PC-9 (cell line): ENCODE results near the gene CCL16. TPM values are rescaled to one million over a fixed set of nuclear protein-coding genes. Genes with fewer than 3 reads are reported as not detected.

Experiments used
- BruUV-seq: library from RNA; stranded (reverse); fragments of 400-500 nt; replicated peaks from 2 replicates; lab custom pipeline; 2021; lab: Mats Ljungman, UMichigan
- CTCF ChIA-PET: fragments of 300-600 bp; sonication (Branson Sonifier 250); formaldehyde crosslinking; loops from one replicate; lab custom pipeline; 2022; ENCODE audit warnings: antibody characterized with exemption; lab: Charles Lee
- POLR2A ChIA-PET: fragments of 300-600 bp; sonication (Branson Sonifier 250); formaldehyde crosslinking; loops from one replicate; lab custom pipeline; 2022; ENCODE audit warnings: antibody characterized with exemption; ENCODE audit not compliant: unreplicated experiment; lab: Charles Lee
- DNase-seq, 2 experiments: peaks; one replicate each; pipeline versions ENCODE4 v3.0.0 to v3.0.0-alpha.2; 2015 to 2022; ENCODE audit warnings: mixed read lengths in 1 of 2
- H2AFZ ChIP-seq: fragments of 200-600 bp; sonication (generic); 2 replicates; pipeline ENCODE4 v1.8.1; 2017; ENCODE audit warnings: antibody characterized with exemption
- H3F3A ChIP-seq: fragments of 200-600 bp; sonication (generic); 2 replicates; pipeline ENCODE4 v1.8.1; 2017; ENCODE audit warnings: antibody characterized with exemption, mild to moderate bottlenecking, low read depth; ENCODE audit not compliant: insufficient read depth
- H3K27ac ChIP-seq: fragments of 200-600 bp; sonication (generic); 2 replicates; pipeline ENCODE4 v1.6.1; 2016; ENCODE audit warnings: mixed run types
- H3K27me3 ChIP-seq: fragments of 200-600 bp; sonication (generic); 2 replicates; pipeline ENCODE4 v1.6.1; 2016; ENCODE audit warnings: low read depth, mixed run types; ENCODE audit not compliant: insufficient read depth
- H3K36me3 ChIP-seq: fragments of 200-600 bp; sonication (generic); 2 replicates; pipeline ENCODE4 v1.6.1; 2016; ENCODE audit warnings: low read depth, mixed run types
- H3K4me1 ChIP-seq: fragments of 200-600 bp; sonication (generic); replicated peaks from 2 replicates; pipeline ENCODE4 v1.6.1; 2016; ENCODE audit warnings: mixed run types; ENCODE audit not compliant: insufficient read depth
- H3K4me2 ChIP-seq: fragments of 200-600 bp; sonication (generic); 2 replicates; pipeline ENCODE4 v1.6.1; 2017; ENCODE audit warnings: mixed run types
- H3K4me3 ChIP-seq: fragments of 200-600 bp; sonication (generic); 2 replicates; pipeline ENCODE4 v1.6.1; 2016; ENCODE audit warnings: mixed run types
- H3K79me2 ChIP-seq: fragments of 200-600 bp; sonication (generic); 2 replicates; pipeline ENCODE4 v1.6.1; 2017; ENCODE audit warnings: low read depth, mixed run types
- H3K9me2 ChIP-seq: fragments of 200-600 bp; sonication (generic); 2 replicates; pipeline ENCODE4 v1.8.1; 2017; ENCODE audit warnings: mild to moderate bottlenecking; ENCODE audit not compliant: insufficient read depth
- H3K9me3 ChIP-seq: fragments of 200-600 bp; sonication (generic); 2 replicates; pipeline ENCODE4 v1.8.1; 2016; ENCODE audit warnings: low read depth; ENCODE audit not compliant: insufficient read depth
- H4K20me1 ChIP-seq: fragments of 200-600 bp; sonication (generic); 2 replicates; pipeline ENCODE4 v1.8.1; 2017; ENCODE audit not compliant: insufficient read depth
- EZH2 ChIP-seq: fragments of 200-600 bp; sonication (generic); IDR thresholded peaks from 2 replicates; pipeline ENCODE4 v1.8.0; 2017; ENCODE audit warnings: antibody characterized with exemption, low read depth
- intact Hi-C: fragments of 100-400 bp; cut with micrococcal nuclease; formaldehyde crosslinking; loops from one replicate; pipeline ENCODE4 v1.10.0; 2022; ENCODE audit not compliant: unreplicated experiment
- total RNA-seq: library from RNA; stranded (reverse); gene quantifications from 2 replicates; pipeline ENCODE4 v1.2.3, GENCODE V29; 2021
- TF ChIP-seq, protein P1 (sequence below): fragments of 200-600 bp; sonication (generic); conservative IDR thresholded peaks from 2 replicates; pipeline ENCODE4 v1.6.1; 2017; ENCODE audit warnings: mixed run types, antibody characterized with exemption, mild to moderate bottlenecking, moderate library complexity

The CCL16 gene
- total RNA-seq, 1 experiment from 2014 or later: not detected

DNA sequence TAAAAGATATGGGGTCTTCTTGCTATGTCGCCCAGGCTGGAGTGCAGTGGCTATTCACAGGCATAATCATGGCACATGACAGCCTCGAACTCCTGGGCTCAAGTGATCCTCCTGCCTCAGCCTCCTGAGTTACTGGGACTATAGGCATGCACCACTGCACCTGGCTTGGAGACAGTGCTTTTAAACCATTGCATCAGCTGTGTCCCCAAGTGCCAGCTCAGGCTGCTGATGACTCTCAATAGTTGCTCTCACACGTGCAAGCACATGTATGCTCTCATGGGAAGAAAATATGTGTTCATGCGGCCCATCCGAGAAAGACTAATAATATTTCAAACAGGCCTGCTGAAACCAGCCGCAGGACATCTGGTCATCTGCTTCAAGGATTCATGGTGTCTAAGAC is 8.8 kb downstream of the CCL16 start:
- Histone ChIP-seq H3K27me3 (peaks cover 38% of the 10 kb centered on the region), H3K4me3 (no peak overlapping the region), H4K20me1 (no peaks in the 10 kb centered on the region), H3K27ac (no peak overlapping the region), H3F3A (no peaks in the 10 kb centered on the region), H3K9me3 (no peaks in the 10 kb centered on the region), H3K79me2 (no peaks in the 10 kb centered on the region), H3K4me2 (no peak overlapping the region), H3K9me2 (no peaks in the 10 kb centered on the region), H3K4me1 (no peaks in the 10 kb centered on the region), H2AFZ (no peak overlapping the region), H3K36me3 (no peaks in the 10 kb centered on the region)
- intact Hi-C loops: no loop called here
- DNase-seq: no peak
- TF ChIP-seq, protein P1, sequence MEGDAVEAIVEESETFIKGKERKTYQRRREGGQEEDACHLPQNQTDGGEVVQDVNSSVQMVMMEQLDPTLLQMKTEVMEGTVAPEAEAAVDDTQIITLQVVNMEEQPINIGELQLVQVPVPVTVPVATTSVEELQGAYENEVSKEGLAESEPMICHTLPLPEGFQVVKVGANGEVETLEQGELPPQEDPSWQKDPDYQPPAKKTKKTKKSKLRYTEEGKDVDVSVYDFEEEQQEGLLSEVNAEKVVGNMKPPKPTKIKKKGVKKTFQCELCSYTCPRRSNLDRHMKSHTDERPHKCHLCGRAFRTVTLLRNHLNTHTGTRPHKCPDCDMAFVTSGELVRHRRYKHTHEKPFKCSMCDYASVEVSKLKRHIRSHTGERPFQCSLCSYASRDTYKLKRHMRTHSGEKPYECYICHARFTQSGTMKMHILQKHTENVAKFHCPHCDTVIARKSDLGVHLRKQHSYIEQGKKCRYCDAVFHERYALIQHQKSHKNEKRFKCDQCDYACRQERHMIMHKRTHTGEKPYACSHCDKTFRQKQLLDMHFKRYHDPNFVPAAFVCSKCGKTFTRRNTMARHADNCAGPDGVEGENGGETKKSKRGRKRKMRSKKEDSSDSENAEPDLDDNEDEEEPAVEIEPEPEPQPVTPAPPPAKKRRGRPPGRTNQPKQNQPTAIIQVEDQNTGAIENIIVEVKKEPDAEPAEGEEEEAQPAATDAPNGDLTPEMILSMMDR: no peak
- TF ChIP-seq EZH2: no peak
- BruUV-seq: no TSS peak
- POLR2A ChIA-PET: no interaction called here
- CTCF ChIA-PET: no interaction called here

DNA sequence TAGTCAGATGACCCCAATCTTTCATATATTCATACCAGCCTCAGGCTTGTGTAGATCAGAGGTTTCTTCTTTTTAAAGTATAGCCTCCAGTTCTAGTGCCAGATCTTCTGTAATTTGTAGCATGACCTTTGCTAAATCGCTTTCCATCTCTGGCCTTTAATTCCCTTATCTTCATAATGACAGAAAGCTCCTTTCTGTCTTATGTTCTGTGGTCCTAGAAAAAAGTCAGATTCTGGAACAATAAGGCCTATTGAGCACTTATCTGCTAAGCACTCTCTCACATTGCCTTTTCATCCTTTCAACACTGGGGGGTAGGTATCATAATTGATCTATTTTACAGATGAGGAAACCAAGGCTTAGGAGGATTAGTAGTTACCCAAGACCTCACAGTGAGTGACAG is 9.2 kb downstream of the CCL16 start:
- ChIA-PET POLR2A (no interaction called here), CTCF (no interaction called here)
- no peak overlapping the region for H3K27ac ChIP-seq
- no peak overlapping the region for H2AFZ ChIP-seq
- no peaks in the 10 kb centered on the region for H3K36me3 ChIP-seq
- no peak overlapping the region for H3K4me2 ChIP-seq
- TF ChIP-seq EZH2: no peak
- TF ChIP-seq, protein P1: no peak
- H3K79me2 ChIP-seq: no peaks in the 10 kb centered on the region
- DNase-seq: no peak
- H3F3A ChIP-seq: no peaks in the 10 kb centered on the region
- BruUV-seq: no TSS peak
- no peaks in the 10 kb centered on the region for H3K4me1 ChIP-seq
- intact Hi-C loops: no loop called here
- H4K20me1 ChIP-seq: no peaks in the 10 kb centered on the region
- peaks cover 38% of the 10 kb centered on the region; the same call in 1 of the 2 replicates for H3K27me3 ChIP-seq
- H3K9me3 ChIP-seq: no peaks in the 10 kb centered on the region
- no peaks in the 10 kb centered on the region for H3K9me2 ChIP-seq
- H3K4me3 ChIP-seq: no peak overlapping the region

GRCh38 chr17:35969558-35970380 is 11.5 kb downstream of the CCL16 start:
- Histone ChIP-seq H3K36me3 (no peaks in the 10 kb centered on the region), H3K4me1 (no peaks in the 10 kb centered on the region), H3K4me2 (no peak overlapping the region), H3K9me2 (no peaks in the 10 kb centered on the region), H4K20me1 (no peaks in the 10 kb centered on the region), H2AFZ (no peak overlapping the region), H3F3A (no peaks in the 10 kb centered on the region), H3K4me3 (no peak overlapping the region), H3K79me2 (no peaks in the 10 kb centered on the region), H3K27me3 (peaks cover 51% of the 10 kb centered on the region; the same call in 1 of the 2 replicates), H3K27ac (no peak overlapping the region), H3K9me3 (no peaks in the 10 kb centered on the region)
- no TSS peak for BruUV-seq
- CTCF ChIA-PET: interaction anchor here (0.6 to 1.6 kb wide), 4 partner anchors 22 to 566 kb away, joined by 3 to 8 read pairs (median 4); no protein-coding TSS in a partner anchor
- TF ChIP-seq, protein P1: peak; percentile 86
- TF ChIP-seq EZH2: no peak
- POLR2A ChIA-PET: interaction anchor here (0.6 kb wide), 2 partner anchors 12 to 102 kb away, joined by 3 read pairs; no protein-coding TSS in a partner anchor
- intact Hi-C loops: loop anchor here (1.0 to 2.0 kb wide), 2 partner anchors 180 to 513 kb away; no protein-coding TSS in a partner anchor
- peak in 1 of 2 experiments; percentile 57 for DNase-seq
